Measurements from ENCODE around the gene TEX36. TPM values are rescaled to one million over a fixed set of nuclear protein-coding genes. Genes with fewer than 3 reads are reported as not detected.
"Not testable (repeated sequence)": the region's sequence is repeated elsewhere in the genome, so short reads cannot be mapped to it uniquely, and the experiment has no call there.

The TEX36 gene
- total RNA-seq, 3 donors from 2014 or later, result not detected

GRCh38 chr10:125672884-125673283, 10.1 kb downstream of the TEX36 start:
- H3K27me3 Mint-ChIP-seq (ENCODE audit: low read depth), result peaks cover 14% of the 10 kb centered on the region
- ATAC-seq, result no peak
- H3K36me3 Mint-ChIP-seq (ENCODE audit: insufficient read depth), result peaks cover 2% of the 10 kb centered on the region
- H3K4me1 Mint-ChIP-seq (ENCODE audit: low read depth), result no peaks in the 10 kb centered on the region
- H3K9me3 Mint-ChIP-seq, result peaks cover 32% of the 10 kb centered on the region
- H3K4me3 Mint-ChIP-seq, result no peak overlapping the region
- DNase-seq, result no peak

GRCh38 chr10:125662584-125662983, 20.4 kb downstream of the TEX36 start:
- no peak for DNase-seq
- H3K27me3 Mint-ChIP-seq (ENCODE audit: low read depth), result peaks cover 2% of the 10 kb centered on the region
- H3K4me1 Mint-ChIP-seq (ENCODE audit: low read depth), result no peaks in the 10 kb centered on the region
- peaks cover 7% of the 10 kb centered on the region for H3K9me3 Mint-ChIP-seq
- H3K36me3 Mint-ChIP-seq (ENCODE audit: insufficient read depth), result no peaks in the 10 kb centered on the region
- ATAC-seq, result no peak
- no peak overlapping the region for H3K4me3 Mint-ChIP-seq

- ATAC-seq, result no peak
- H3K9me3 Mint-ChIP-seq, result peaks cover 7% of the 10 kb centered on the region
- no peaks in the 10 kb centered on the region for H3K4me1 Mint-ChIP-seq (ENCODE audit: low read depth)
- DNase-seq, result no peak
- H3K4me3 Mint-ChIP-seq, result no peak overlapping the region
- H3K36me3 Mint-ChIP-seq (ENCODE audit: insufficient read depth), result no peaks in the 10 kb centered on the region
- H3K27me3 Mint-ChIP-seq (ENCODE audit: low read depth), result peaks cover 5% of the 10 kb centered on the region
Observed at GRCh38 chr10:125661941-125662515, 20.9 kb downstream of the TEX36 start.

GRCh38 chr10:125661431-125661940, 21.5 kb downstream of the TEX36 start:
- Mint-ChIP-seq H3K4me3 (no peak overlapping the region), H3K9me3 (peaks cover 7% of the 10 kb centered on the region), H3K4me1 (ENCODE audit: low read depth) (no peaks in the 10 kb centered on the region), H3K36me3 (ENCODE audit: insufficient read depth) (no peaks in the 10 kb centered on the region), H3K27me3 (ENCODE audit: low read depth) (peaks cover 5% of the 10 kb centered on the region)
- ATAC-seq (no peak), DNase-seq (no peak)

DNA sequence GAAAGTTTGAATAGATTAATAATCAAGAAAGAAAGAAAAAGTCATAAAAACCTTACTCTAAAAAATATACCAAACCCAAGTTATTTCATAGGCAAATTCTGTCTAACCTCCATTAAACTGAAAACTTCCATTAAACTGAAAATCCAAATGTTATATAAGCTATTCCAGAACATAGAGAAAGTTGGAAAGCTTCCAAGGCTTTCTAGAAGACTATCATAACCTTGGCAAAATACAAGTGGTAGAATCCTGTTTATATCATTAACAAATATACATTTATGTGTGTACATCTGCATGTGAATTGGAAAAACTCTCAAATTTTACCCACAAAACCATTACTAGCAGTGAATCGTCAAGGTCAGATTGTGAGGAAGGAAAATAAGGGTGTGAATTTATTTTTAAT, 23.9 kb downstream of the TEX36 start:
- Mint-ChIP-seq H3K27me3 (ENCODE audit: low read depth) (peaks cover 7% of the 10 kb centered on the region), H3K4me1 (ENCODE audit: low read depth) (no peaks in the 10 kb centered on the region)

DNA sequence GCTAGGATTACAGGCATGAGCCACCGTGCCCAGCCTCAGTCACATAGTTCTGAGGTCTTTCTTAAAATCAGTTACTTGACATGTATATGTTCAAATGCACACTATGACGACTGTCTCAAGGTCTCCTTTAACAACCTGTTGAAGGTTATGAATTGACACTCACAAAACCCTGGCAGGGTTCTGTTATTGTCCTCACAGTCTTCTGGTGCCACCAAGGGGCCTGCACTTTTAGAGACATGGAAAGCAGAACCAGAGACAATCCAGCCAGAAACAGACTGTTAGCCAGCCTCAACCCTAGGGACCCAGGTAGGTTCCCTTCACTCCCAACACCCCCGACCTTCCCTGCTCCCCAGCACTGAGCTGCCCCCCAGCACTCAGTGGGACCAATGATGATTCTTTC, 26.4 kb downstream of the TEX36 start:
- DNase-seq, result no peak
- Mint-ChIP-seq H3K9me3 (no peaks in the 10 kb centered on the region), H3K27me3 (ENCODE audit: low read depth) (peaks cover 7% of the 10 kb centered on the region), H3K4me3 (no peak overlapping the region), H3K4me1 (ENCODE audit: low read depth) (no peaks in the 10 kb centered on the region), H3K36me3 (ENCODE audit: insufficient read depth) (no peaks in the 10 kb centered on the region)
- no peak for ATAC-seq

More for the DNA sequence above, 23.9 kb downstream of the TEX36 start:
- Mint-ChIP-seq H3K36me3 (ENCODE audit: insufficient read depth) (no peaks in the 10 kb centered on the region), H3K4me3 (no peak overlapping the region), H3K9me3 (no peaks in the 10 kb centered on the region)
- DNase-seq (no peak), ATAC-seq (no peak)

DNA sequence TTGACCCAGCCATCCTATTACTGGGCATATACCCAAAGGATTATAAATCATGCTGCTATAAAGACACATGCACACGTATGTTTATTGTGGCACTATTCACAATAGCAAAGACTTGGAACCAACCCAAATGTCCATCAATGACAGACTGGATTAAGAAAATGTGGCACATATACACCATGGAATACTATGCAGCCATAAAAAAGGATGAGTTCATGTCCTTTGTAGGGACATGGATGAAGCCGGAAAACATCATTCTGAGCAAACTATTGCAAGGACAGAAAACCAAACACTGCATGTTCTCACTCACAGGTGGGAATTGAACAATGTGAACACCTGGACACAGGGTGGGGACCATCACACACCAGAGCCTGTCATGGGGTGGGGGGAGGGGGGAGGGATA, 29.9 kb downstream of the TEX36 start:
- not testable (repeated sequence) for DNase-seq; H3K4me1 Mint-ChIP-seq (ENCODE audit: low read depth); H3K9me3 Mint-ChIP-seq; H3K4me3 Mint-ChIP-seq; ATAC-seq; H3K36me3 Mint-ChIP-seq (ENCODE audit: insufficient read depth); H3K27me3 Mint-ChIP-seq (ENCODE audit: low read depth)

- Mint-ChIP-seq H3K9me3 (peaks cover 4% of the 10 kb centered on the region), H3K36me3 (ENCODE audit: insufficient read depth) (no peaks in the 10 kb centered on the region), H3K27me3 (ENCODE audit: low read depth) (peaks cover 9% of the 10 kb centered on the region), H3K4me3 (no peak overlapping the region), H3K4me1 (ENCODE audit: low read depth) (no peaks in the 10 kb centered on the region)
- DNase-seq, result no peak
- no peak for ATAC-seq
Observed at GRCh38 chr10:125646311-125646710, 36.7 kb downstream of the TEX36 start.

DNA sequence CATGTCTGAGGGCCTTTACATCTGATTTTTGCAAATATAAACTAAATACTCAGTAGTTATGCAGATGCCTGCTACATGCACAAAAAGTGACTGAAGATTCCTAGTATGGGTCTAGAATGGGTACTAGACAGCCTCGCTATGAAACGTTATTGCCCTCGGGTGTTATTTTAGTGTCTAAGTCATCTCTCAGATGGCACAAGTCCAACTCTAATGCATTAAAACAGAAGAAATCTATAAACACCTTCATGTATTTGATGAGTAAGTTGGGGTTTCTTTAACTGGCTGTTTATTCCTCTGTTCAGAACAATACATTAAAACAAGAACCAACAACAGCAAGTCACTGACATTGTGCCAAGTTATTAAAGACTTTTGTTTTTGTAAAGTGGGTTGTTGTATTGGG, 41.6 kb downstream of the TEX36 start:
- ATAC-seq (no peak), DNase-seq (no peak)
- Mint-ChIP-seq H3K9me3 (no peaks in the 10 kb centered on the region), H3K36me3 (ENCODE audit: insufficient read depth) (no peaks in the 10 kb centered on the region), H3K27me3 (ENCODE audit: low read depth) (peaks cover 14% of the 10 kb centered on the region), H3K4me3 (no peak overlapping the region), H3K4me1 (ENCODE audit: low read depth) (no peaks in the 10 kb centered on the region)

DNA sequence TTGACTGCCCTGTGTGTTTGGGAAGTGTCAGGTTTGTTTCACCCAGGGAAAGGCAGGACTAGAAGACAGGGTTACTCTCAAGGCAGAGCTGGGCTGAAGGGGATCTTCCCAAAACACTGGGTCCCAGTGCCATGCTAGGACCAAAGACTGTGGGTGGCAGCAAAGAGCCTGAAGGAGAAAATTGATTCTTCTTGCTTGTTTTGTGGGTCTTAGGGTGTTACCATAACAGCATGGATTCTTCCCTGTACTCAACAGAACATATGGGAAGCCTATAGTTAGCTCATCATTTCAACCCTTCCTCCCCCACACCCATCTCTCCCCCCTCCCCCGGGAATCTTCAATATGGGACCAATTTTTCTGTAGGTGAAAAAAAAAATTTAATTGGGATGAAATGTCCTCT, 42.3 kb downstream of the TEX36 start:
- Mint-ChIP-seq H3K36me3 (ENCODE audit: insufficient read depth) (no peaks in the 10 kb centered on the region), H3K4me3 (no peak overlapping the region), H3K4me1 (ENCODE audit: low read depth) (no peaks in the 10 kb centered on the region), H3K9me3 (no peaks in the 10 kb centered on the region), H3K27me3 (ENCODE audit: low read depth) (peaks cover 14% of the 10 kb centered on the region)
- DNase-seq (no peak), ATAC-seq (no peak)

DNA sequence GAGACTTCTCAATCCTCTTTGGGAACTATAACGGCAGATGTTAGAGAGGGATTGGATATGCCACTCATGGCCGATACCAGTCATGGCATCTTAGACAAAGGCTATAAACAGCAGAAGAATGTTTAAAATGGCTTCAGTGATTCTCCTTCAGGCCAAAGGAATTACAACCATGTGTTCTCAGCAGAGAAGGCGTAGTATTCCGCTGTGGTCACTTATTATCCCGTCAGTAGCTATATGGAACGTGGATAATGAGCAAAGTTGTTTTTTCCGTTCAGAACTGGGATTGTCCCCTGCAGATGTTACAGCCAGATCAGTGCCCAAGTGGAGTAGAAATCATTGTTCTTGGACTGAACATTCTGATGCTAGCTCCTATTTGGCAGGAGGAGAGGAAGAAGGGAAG, 43.1 kb downstream of the TEX36 start:
- no peaks in the 10 kb centered on the region for H3K9me3 Mint-ChIP-seq
- no peaks in the 10 kb centered on the region for H3K36me3 Mint-ChIP-seq (ENCODE audit: insufficient read depth)
- peaks cover 14% of the 10 kb centered on the region for H3K27me3 Mint-ChIP-seq (ENCODE audit: low read depth)
- no peak overlapping the region for H3K4me3 Mint-ChIP-seq
- DNase-seq (no peak), ATAC-seq (no peak)
- no peaks in the 10 kb centered on the region for H3K4me1 Mint-ChIP-seq (ENCODE audit: low read depth)

- Mint-ChIP-seq H3K36me3 (ENCODE audit: insufficient read depth) (no peaks in the 10 kb centered on the region), H3K4me3 (no peak overlapping the region), H3K27me3 (ENCODE audit: low read depth) (peaks cover 15% of the 10 kb centered on the region), H3K9me3 (no peaks in the 10 kb centered on the region), H3K4me1 (ENCODE audit: low read depth) (no peaks in the 10 kb centered on the region)
- ATAC-seq (no peak), DNase-seq (no peak)
Observed at GRCh38 chr10:125638555-125638954, 44.4 kb downstream of the TEX36 start.

DNA sequence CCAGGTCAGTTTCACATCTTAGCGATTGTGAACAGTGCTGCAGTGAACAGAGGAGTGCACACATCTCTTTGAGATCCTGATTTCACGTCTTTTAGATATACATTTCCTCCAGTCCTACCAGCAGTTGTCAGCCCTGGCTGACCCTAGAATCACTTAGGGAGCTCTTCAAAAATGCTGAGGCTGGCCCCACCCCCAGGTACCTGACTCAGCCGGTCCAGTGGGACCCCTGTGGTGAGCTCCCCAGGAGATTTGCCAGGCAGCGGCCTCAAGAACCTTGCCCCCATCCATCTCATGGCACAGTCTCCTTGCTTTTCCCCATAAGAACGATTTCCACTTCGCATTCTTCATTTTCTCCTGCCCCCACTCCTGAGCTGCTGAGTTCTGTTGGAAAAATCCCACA, 45.5 kb downstream of the TEX36 start:
- H3K36me3 Mint-ChIP-seq (ENCODE audit: insufficient read depth), result no peaks in the 10 kb centered on the region
- DNase-seq (no peak), ATAC-seq (no peak)
- no peaks in the 10 kb centered on the region for H3K4me1 Mint-ChIP-seq (ENCODE audit: low read depth)
- no peak overlapping the region for H3K4me3 Mint-ChIP-seq
- peaks cover 8% of the 10 kb centered on the region for H3K27me3 Mint-ChIP-seq (ENCODE audit: low read depth)
- no peaks in the 10 kb centered on the region for H3K9me3 Mint-ChIP-seq

- Mint-ChIP-seq H3K9me3 (no peaks in the 10 kb centered on the region), H3K4me1 (ENCODE audit: low read depth) (no peaks in the 10 kb centered on the region), H3K36me3 (ENCODE audit: insufficient read depth) (no peaks in the 10 kb centered on the region), H3K4me3 (no peak overlapping the region), H3K27me3 (ENCODE audit: low read depth) (peaks cover 11% of the 10 kb centered on the region)
- no peak for DNase-seq
- ATAC-seq, result no peak
Observed at GRCh38 chr10:125634606-125635005, 48.4 kb downstream of the TEX36 start.

DNA sequence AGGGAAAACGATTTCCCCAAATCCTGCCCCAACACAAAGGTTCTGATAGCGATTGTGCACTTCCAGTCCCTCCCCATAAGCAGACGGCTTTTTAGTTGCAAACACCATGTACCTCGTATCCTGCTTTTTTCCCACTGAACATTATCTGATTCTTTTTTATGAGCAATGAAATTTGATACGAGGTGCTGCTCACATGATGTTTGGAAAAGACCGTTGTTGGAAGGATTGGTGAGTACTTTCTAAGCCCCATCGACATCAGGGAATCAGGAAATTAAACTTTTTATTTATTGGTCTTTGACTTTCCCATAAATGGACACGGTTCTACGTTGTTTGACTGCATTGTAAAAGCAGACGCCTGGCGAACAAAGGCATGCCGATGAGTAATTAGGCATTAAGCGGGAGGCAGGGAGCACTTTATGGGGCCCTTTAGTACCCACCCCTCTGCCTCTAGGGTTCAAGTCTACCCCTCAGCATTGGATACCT, 49.4 kb downstream of the TEX36 start:
- Mint-ChIP-seq H3K4me3 (no peak overlapping the region), H3K4me1 (ENCODE audit: low read depth) (no peaks in the 10 kb centered on the region), H3K36me3 (ENCODE audit: insufficient read depth) (no peaks in the 10 kb centered on the region), H3K27me3 (ENCODE audit: low read depth) (peaks cover 9% of the 10 kb centered on the region), H3K9me3 (no peaks in the 10 kb centered on the region)
- DNase-seq (no peak), ATAC-seq (no peak)
